KMS-11 (cell line): ENCODE measurements around the gene KLF8.

Experiments used
- H2AFZ ChIP-seq: fragments of 200-600 bp; sonication (generic); 2 replicates; pipeline ENCODE4 v1.6.1; 2016; ENCODE audit warnings: antibody characterized with exemption, mixed run types, low read depth
- H3K27ac ChIP-seq: fragments of 200-600 bp; sonication (generic); 2 replicates; pipeline ENCODE4 v1.6.1; 2016; ENCODE audit warnings: mild to moderate bottlenecking, mixed run types
- H3K27me3 ChIP-seq: fragments of 200-600 bp; sonication (generic); 2 replicates; pipeline ENCODE4 v1.6.1; 2017; ENCODE audit warnings: mild to moderate bottlenecking, low read depth, mixed run types, moderate library complexity; ENCODE audit not compliant: insufficient read depth
- H3K36me3 ChIP-seq: fragments of 200-600 bp; sonication (generic); 2 replicates; pipeline ENCODE4 v1.6.1; 2017; ENCODE audit warnings: mild to moderate bottlenecking, mixed run types; ENCODE audit not compliant: insufficient read depth
- H3K4me1 ChIP-seq: fragments of 200-600 bp; sonication (generic); 2 replicates; pipeline ENCODE4 v1.6.1; 2016; ENCODE audit warnings: mild to moderate bottlenecking, low read depth, mixed run types; ENCODE audit not compliant: poor library complexity, severe bottlenecking
- H3K4me2 ChIP-seq: fragments of 200-600 bp; sonication (generic); 2 replicates; pipeline ENCODE4 v1.7.0; 2016; ENCODE audit warnings: mild to moderate bottlenecking, mixed run types
- H3K4me3 ChIP-seq: fragments of 200-600 bp; sonication (generic); IDR thresholded peaks from 2 replicates; pipeline ENCODE4 v1.6.1; 2017; ENCODE audit warnings: low read depth, low read length, mixed read lengths; ENCODE audit not compliant: insufficient read depth
- H3K79me2 ChIP-seq: fragments of 200-600 bp; sonication (generic); 2 replicates; pipeline ENCODE4 v1.6.1; 2016; ENCODE audit warnings: low read depth, mixed run types; ENCODE audit not compliant: insufficient read depth
- H3K9ac ChIP-seq: fragments of 200-600 bp; sonication (generic); 2 replicates; pipeline ENCODE4 v1.6.1; 2016; ENCODE audit warnings: mild to moderate bottlenecking, mixed run types
- H4K20me1 ChIP-seq: fragments of 200-600 bp; sonication (generic); 2 replicates; pipeline ENCODE4 v1.6.1; 2016; ENCODE audit warnings: mild to moderate bottlenecking, mixed run types; ENCODE audit not compliant: insufficient read depth
- TF ChIP-seq, protein P1 (sequence below): fragments of 200-600 bp; sonication (generic); conservative IDR thresholded peaks from 2 replicates; pipeline ENCODE4 v1.6.1; 2017; ENCODE audit warnings: low read depth, mild to moderate bottlenecking, antibody characterized with exemption, low read length, moderate library complexity, mixed read lengths

KLF8 gene

DNA sequence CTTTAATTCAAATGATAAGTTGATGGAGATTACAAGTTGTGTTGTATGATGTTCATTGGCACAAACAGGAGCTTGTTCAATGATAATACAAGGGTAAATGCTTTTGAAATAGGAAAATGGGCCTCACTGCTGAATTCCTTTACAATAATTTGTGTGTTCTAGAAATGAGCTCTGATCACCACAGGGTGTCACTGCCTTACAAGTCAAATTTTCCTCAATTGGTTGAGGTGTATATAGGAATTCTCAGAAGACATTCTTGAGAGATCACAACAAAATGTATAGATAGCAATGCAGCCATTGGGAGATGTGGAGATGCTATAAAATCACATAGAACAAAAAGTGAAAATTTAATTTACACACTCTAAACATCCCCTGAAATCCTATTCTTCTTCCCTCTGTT, 49.6 kb downstream of the KLF8 start:
- Histone ChIP-seq H2AFZ (no peak overlapping the region), H3K9ac (no peak overlapping the region), H3K79me2 (no peaks in the 10 kb centered on the region), H3K27me3 (no peaks in the 10 kb centered on the region), H3K4me3 (no peak overlapping the region), H4K20me1 (no peaks in the 10 kb centered on the region), H3K4me1 (no peaks in the 10 kb centered on the region), H3K4me2 (no peak overlapping the region), H3K36me3 (no peaks in the 10 kb centered on the region), H3K27ac (no peak overlapping the region)
- TF ChIP-seq, protein P1, sequence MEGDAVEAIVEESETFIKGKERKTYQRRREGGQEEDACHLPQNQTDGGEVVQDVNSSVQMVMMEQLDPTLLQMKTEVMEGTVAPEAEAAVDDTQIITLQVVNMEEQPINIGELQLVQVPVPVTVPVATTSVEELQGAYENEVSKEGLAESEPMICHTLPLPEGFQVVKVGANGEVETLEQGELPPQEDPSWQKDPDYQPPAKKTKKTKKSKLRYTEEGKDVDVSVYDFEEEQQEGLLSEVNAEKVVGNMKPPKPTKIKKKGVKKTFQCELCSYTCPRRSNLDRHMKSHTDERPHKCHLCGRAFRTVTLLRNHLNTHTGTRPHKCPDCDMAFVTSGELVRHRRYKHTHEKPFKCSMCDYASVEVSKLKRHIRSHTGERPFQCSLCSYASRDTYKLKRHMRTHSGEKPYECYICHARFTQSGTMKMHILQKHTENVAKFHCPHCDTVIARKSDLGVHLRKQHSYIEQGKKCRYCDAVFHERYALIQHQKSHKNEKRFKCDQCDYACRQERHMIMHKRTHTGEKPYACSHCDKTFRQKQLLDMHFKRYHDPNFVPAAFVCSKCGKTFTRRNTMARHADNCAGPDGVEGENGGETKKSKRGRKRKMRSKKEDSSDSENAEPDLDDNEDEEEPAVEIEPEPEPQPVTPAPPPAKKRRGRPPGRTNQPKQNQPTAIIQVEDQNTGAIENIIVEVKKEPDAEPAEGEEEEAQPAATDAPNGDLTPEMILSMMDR, result peak; percentile 48

DNA sequence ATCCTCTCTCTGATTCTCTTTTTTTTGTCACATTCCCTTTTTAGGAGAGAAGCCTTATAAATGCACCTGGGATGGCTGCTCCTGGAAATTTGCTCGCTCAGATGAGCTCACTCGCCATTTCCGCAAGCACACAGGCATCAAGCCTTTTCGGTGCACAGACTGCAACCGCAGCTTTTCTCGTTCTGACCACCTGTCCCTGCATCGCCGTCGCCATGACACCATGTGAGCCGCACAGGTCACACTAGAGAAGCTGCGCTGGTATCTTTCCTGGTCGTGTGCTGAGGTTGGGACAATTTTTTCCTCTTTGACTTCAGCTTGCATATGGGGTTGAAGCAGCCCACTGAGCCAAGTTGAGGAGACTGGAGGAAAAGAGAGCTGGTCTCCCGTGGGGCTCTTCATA, 52.1 kb downstream of the KLF8 start:
- H4K20me1 ChIP-seq, result no peaks in the 10 kb centered on the region
- H3K4me3 ChIP-seq, result no peak overlapping the region
- no peak overlapping the region for H3K4me2 ChIP-seq
- no peak overlapping the region for H2AFZ ChIP-seq
- no peaks in the 10 kb centered on the region for H3K4me1 ChIP-seq
- H3K36me3 ChIP-seq, result no peaks in the 10 kb centered on the region
- H3K9ac ChIP-seq, result no peak overlapping the region
- TF ChIP-seq, protein P1, result no peak
- no peaks in the 10 kb centered on the region for H3K27me3 ChIP-seq
- no peak overlapping the region for H3K27ac ChIP-seq
- no peaks in the 10 kb centered on the region for H3K79me2 ChIP-seq

DNA sequence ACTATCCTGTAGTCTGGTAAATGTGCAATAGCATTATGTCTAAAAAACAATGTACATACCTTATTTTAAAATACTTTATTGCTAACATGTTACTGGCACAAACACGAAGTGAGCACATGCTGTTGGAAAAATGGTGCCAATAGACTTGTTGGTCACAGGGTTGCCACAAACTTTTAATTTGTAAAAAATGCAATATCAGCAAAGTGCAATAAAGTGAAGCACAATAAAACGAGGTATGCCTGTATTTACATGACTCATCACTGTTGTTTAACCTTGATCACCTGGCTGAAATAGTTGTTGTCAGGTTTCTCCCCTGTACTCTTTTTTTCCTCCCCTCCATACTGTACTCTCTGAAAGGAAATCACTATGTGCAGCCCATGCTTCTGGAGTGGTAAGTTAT, 56.5 kb downstream of the KLF8 start:
- no peak overlapping the region for H3K27ac ChIP-seq
- no peaks in the 10 kb centered on the region for H3K27me3 ChIP-seq
- no peak overlapping the region for H3K4me3 ChIP-seq
- H4K20me1 ChIP-seq, result no peaks in the 10 kb centered on the region
- no peaks in the 10 kb centered on the region for H3K36me3 ChIP-seq
- TF ChIP-seq, protein P1, result no peak
- H3K4me1 ChIP-seq, result no peaks in the 10 kb centered on the region
- H3K9ac ChIP-seq, result no peak overlapping the region
- H3K79me2 ChIP-seq, result no peaks in the 10 kb centered on the region
- no peak overlapping the region for H2AFZ ChIP-seq
- H3K4me2 ChIP-seq, result no peak overlapping the region

DNA sequence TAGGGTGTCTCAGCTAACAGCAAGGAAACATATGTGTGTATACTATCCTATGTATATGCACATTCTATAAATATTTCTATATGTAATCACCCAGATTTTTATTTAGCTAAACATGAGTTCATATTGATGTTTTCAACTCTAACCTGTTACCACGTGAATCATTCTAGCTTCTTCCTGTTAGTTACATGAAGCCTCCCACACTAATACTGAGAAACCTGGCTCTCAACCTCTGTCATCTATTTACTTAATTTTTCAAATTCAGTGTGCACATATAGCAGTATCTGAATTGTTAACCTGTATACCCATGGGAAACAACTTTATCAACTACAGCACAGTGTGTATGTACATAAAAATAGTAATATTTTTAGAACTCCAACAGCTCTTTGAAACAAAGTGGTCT, 57.3 kb downstream of the KLF8 start:
- H4K20me1 ChIP-seq, result no peaks in the 10 kb centered on the region
- TF ChIP-seq, protein P1, result no peak
- no peaks in the 10 kb centered on the region for H3K27me3 ChIP-seq
- H3K79me2 ChIP-seq, result no peaks in the 10 kb centered on the region
- no peak overlapping the region for H3K27ac ChIP-seq
- no peak overlapping the region for H3K4me2 ChIP-seq
- no peaks in the 10 kb centered on the region for H3K4me1 ChIP-seq
- H2AFZ ChIP-seq, result no peak overlapping the region
- no peaks in the 10 kb centered on the region for H3K36me3 ChIP-seq
- no peak overlapping the region for H3K9ac ChIP-seq
- no peak overlapping the region for H3K4me3 ChIP-seq
